K562 (cell line): ENCODE measurements around the gene PTPN1. TPM values are rescaled to one million over a fixed set of nuclear protein-coding genes. Genes with fewer than 3 reads are reported as not detected.

Experiments
- ATAC-seq: fragments of 200-7000 bp; cut with Tn5 transposase; 3 replicates; pipeline ENCODE4 v1.9.1; 2020; ENCODE audit warnings: moderate library complexity
- BruUV-seq: library from RNA; stranded (reverse); fragments of 400-500 nt; replicated peaks from 2 replicates; lab custom pipeline; 2021; lab: Mats Ljungman, UMichigan
- CTCF ChIA-PET: fragments of 300-600 bp; formaldehyde crosslinking; extraction: SDS; loops from one replicate; lab custom pipeline; 2021; ENCODE audit warnings: low intra/inter-chr PET ratio; lab: Yijun Ruan, JAX
- POLR2A ChIA-PET: fragments of 300-600, 350-650 bp; sonication (Branson Sonifier 250); formaldehyde crosslinking; extraction: SDS; loops from one replicate; lab custom pipeline; 2021; ENCODE audit warnings: antibody characterized with exemption, inconsistent platforms; lab: Yijun Ruan, JAX
- DNase-seq, 4 experiments: peaks; one replicate each; pipeline versions ENCODE4 v3.0.0 to v3.0.0-alpha.2; 2011 to 2018; ENCODE audit warnings: low spot score in 3 of 4, mixed read lengths in 3 of 4; ENCODE audit errors: extremely low read depth in 1 of 4
- FAIRE-seq: peaks from 2 replicates; lab custom pipeline; 2011; peaks lifted over from hg19 to GRCh38; lab: Jason Lieb, UNC
- H2AFZ ChIP-seq: 2 replicates; pipeline ENCODE4 v1.6.0; 2011; ENCODE audit warnings: low read depth, low read length, control low read depth, inconsistent platforms
- H3K27ac ChIP-seq: fragments of 200-600 bp; 3 replicates; pipeline ENCODE4 v1.8.0; 2011; ENCODE audit warnings: low read depth, mild to moderate bottlenecking, control low read depth, inconsistent platforms, low read length, moderate library complexity, mixed read lengths; ENCODE audit errors: extremely low read depth
- H3K27me3 ChIP-seq, 2 experiments: fragments of 300-600 bp in 1 of 2; 2 replicates in 1 of 2; 3 replicates in 1 of 2; pipeline versions ENCODE4 v1.6.0 to v1.8.0; 2011; ENCODE audit warnings: inconsistent platforms in 2 of 2, low read length in 2 of 2, mild to moderate bottlenecking in 1 of 2, mixed read lengths in 1 of 2, moderate library complexity in 1 of 2; ENCODE audit not compliant: control insufficient read depth in 2 of 2, insufficient read depth in 2 of 2
- H3K36me3 ChIP-seq: fragments of 300-600 bp; 3 replicates; pipeline ENCODE4 v1.8.0; 2011; ENCODE audit warnings: mild to moderate bottlenecking, low read length, inconsistent platforms; ENCODE audit not compliant: control insufficient read depth, insufficient read depth
- H3K4me1 ChIP-seq, 2 experiments: fragments of 200-600 bp in 1 of 2; replicated peaks in 1 of 2; 2 replicates in 1 of 2; 3 replicates in 1 of 2; pipeline versions ENCODE4 v1.5.1 to v1.8.0; 2011; ENCODE audit warnings: inconsistent platforms in 2 of 2, low read length in 2 of 2, mild to moderate bottlenecking in 1 of 2, mixed read lengths in 1 of 2, moderate library complexity in 1 of 2; ENCODE audit not compliant: control insufficient read depth in 2 of 2, insufficient read depth in 2 of 2
- H3K4me2 ChIP-seq: 2 replicates; pipeline ENCODE4 v1.6.1; 2011; ENCODE audit warnings: low read length, control low read depth, inconsistent platforms, mixed read lengths; ENCODE audit not compliant: insufficient read depth
- H3K4me3 ChIP-seq: fragments of 200-600 bp; sonication (generic), shearing (Covaris generic); 2 replicates; pipeline ENCODE4 v1.5.1; 2016; ENCODE audit warnings: control low read depth, inconsistent platforms
- H3K79me2 ChIP-seq: fragments of 200-600 bp; 3 replicates; pipeline ENCODE4 v1.8.0; 2011; ENCODE audit warnings: low read length, inconsistent platforms; ENCODE audit not compliant: control insufficient read depth, insufficient read depth
- H3K9ac ChIP-seq, 2 experiments: 2 replicates each; pipeline versions ENCODE4 v1.6.0 to v1.6.1; 2011; ENCODE audit warnings: low read depth in 2 of 2, low read length in 2 of 2, control low read depth in 1 of 2, inconsistent platforms in 1 of 2, mild to moderate bottlenecking in 1 of 2, mixed read lengths in 1 of 2; ENCODE audit not compliant: insufficient read depth in 1 of 2
- H3K9me1 ChIP-seq: one replicate; pipeline ENCODE4 v1.6.0; 2011; ENCODE audit warnings: inconsistent platforms, mild to moderate bottlenecking, low read length, moderate library complexity; ENCODE audit not compliant: control insufficient read depth, insufficient read depth
- H3K9me3 ChIP-seq: replicated peaks from 2 replicates; pipeline ENCODE4 v1.5.1; 2011; ENCODE audit warnings: low read depth, low read length, inconsistent platforms; ENCODE audit not compliant: control insufficient read depth, insufficient read depth
- H4K20me1 ChIP-seq: replicated peaks from 2 replicates; pipeline ENCODE4 v1.6.1; 2011; ENCODE audit warnings: low read length, inconsistent platforms, mixed read lengths; ENCODE audit not compliant: control insufficient read depth, insufficient read depth
- CBX1 ChIP-seq: sonication (generic); IDR thresholded peaks from 2 replicates; pipeline ENCODE4 v1.6.1; 2016; ENCODE audit warnings: antibody characterized with exemption, low read depth, mild to moderate bottlenecking
- CCNT2 ChIP-seq: IDR thresholded peaks from 2 replicates; pipeline ENCODE4 v1.6.1; 2011; ENCODE audit warnings: borderline replicate concordance, low read depth, mild to moderate bottlenecking, moderate library complexity, mixed read lengths, low read length; ENCODE audit not compliant: insufficient read length; ENCODE audit errors: extremely low read depth
- CREM ChIP-seq: IDR thresholded peaks from 2 replicates; pipeline ENCODE4 v1.6.1; 2014; ENCODE audit warnings: antibody characterized with exemption, low read depth
- ETV5 ChIP-seq: sonication (generic); formaldehyde crosslinking; IDR thresholded peaks from 2 replicates; pipeline ENCODE4 v1.4.0; 2020; ENCODE audit warnings: low read depth, mild to moderate bottlenecking, missing genetic modification reagents
- EWSR1 ChIP-seq: fragments of 450-650 bp; IDR thresholded peaks from 2 replicates; pipeline ENCODE4 v1.6.1; 2018; ENCODE audit warnings: borderline replicate concordance, mild to moderate bottlenecking, low read depth, moderate library complexity; ENCODE audit not compliant: partially characterized antibody
- FOXJ2 ChIP-seq: fragments of 200-800 bp; sonication (Bioruptor generic); IDR thresholded peaks from 2 replicates; pipeline ENCODE4 v1.6.1; 2016; ENCODE audit warnings: missing genetic modification characterization, missing compliant biosample characterization
- GABPB2 ChIP-seq: fragments of 250-450 bp; sonication (Bioruptor Pico); conservative IDR thresholded peaks from 2 replicates; pipeline ENCODE4 v1.5.1; 2021; ENCODE audit warnings: mild to moderate bottlenecking
- HMG20A ChIP-seq: fragments of 450-650 bp; formaldehyde crosslinking; conservative IDR thresholded peaks from 2 replicates; pipeline ENCODE4 v1.4.0; 2020; ENCODE audit warnings: mild to moderate bottlenecking, mixed read lengths
- MEF2A ChIP-seq: IDR thresholded peaks from 2 replicates; pipeline ENCODE4 v1.6.1; 2011; ENCODE audit warnings: low read depth, mild to moderate bottlenecking, low read length, moderate library complexity; ENCODE audit not compliant: control insufficient read depth
- NCOA2 ChIP-seq, 2 experiments: fragments of 450-650 bp; IDR thresholded peaks; 2 replicates each; pipeline ENCODE4 v1.6.1; 2018; ENCODE audit warnings: mild to moderate bottlenecking in 2 of 2, moderate library complexity in 1 of 2; ENCODE audit not compliant: partially characterized antibody in 2 of 2
- POLR2A ChIP-seq: fragments of 450-650 bp; conservative IDR thresholded peaks from 2 replicates; pipeline ENCODE4 v1.6.1; 2016
- POLR2AphosphoS2 ChIP-seq: IDR thresholded peaks from 2 replicates; pipeline ENCODE4 v1.6.1; 2012; ENCODE audit warnings: low read length, improper control_type of control experiment
- RBM22 ChIP-seq: fragments of 200-400 bp; formaldehyde crosslinking; IDR thresholded peaks from 2 replicates; pipeline ENCODE4 v1.6.1; 2018; ENCODE audit warnings: low read length, low read depth; ENCODE audit not compliant: poor library complexity, severe bottlenecking
- SMARCC2 ChIP-seq: fragments of 450-650 bp; IDR thresholded peaks from 2 replicates; pipeline ENCODE4 v1.6.1; 2017; ENCODE audit warnings: antibody characterized with exemption, moderate library complexity, mild to moderate bottlenecking, low read depth
- whole genome bisulfite sequencing: fragments of 100-300 bp; shearing (Covaris generic); methylation state at CpG from one replicate; pipeline ENCODE4 v1.1.6; 2016; ENCODE audit warnings: low coverage, mixed read lengths; ENCODE audit not compliant: insufficient coverage; ENCODE audit errors: missing lambda C conversion rate; 5-methylcytosine and 5-hydroxymethylcytosine counted together
- in situ Hi-C: fragments of 300-500 bp; cut with MboI; formaldehyde crosslinking; loops from 4 replicates; pipeline ENCODE4 v1.15.0; 2018; ENCODE audit warnings: inconsistent platforms, mixed read lengths
- intact Hi-C: fragments of 100-400 bp; cut with micrococcal nuclease; formaldehyde crosslinking; loops from 2 replicates; pipeline ENCODE4 v1.14.2; 2022
- polyA plus RNA-seq, 8 experiments: library from polyadenylated mRNA; depleted of rRNA in 4 of 8; stranded (reverse) in 5 of 8; unstranded in 3 of 8; fragments of >200 nt; fragmentation: Nextera tagmentation in 2 of 8; fragmentation: Illumina TruSeq in 1 of 8; extraction: Ambion mirVana in 2 of 8; extraction: Trizol in 1 of 8; gene quantifications; 2 replicates each; pipeline versions ENCODE4 v1.2.1 to v1.2.3, GENCODE V29; 2011 to 2014; ENCODE audit warnings: inconsistent platforms in 1 of 8, missing spikeins in 1 of 8
- total RNA-seq, 7 experiments: library from RNA; depleted of rRNA in 6 of 7; stranded (reverse); fragments of >200 nt in 6 of 7; fragmentation: Illumina TruSeq in 2 of 7; extraction: Trizol in 2 of 7; gene quantifications; 2 replicates each; pipeline versions ENCODE4 v1.2.1 to v1.2.3, GENCODE V29; 2011 to 2021; ENCODE audit warnings: low replicate concordance in 1 of 7
- TF ChIP-seq, protein P1 (sequence below): fragments of 250-450 bp; sonication (Bioruptor Pico); IDR thresholded peaks from 2 replicates; pipeline ENCODE4 v1.4.0; 2020
- TF ChIP-seq, protein P2 (sequence below): fragments of 250-450 bp; sonication (Bioruptor Pico); IDR thresholded peaks from 2 replicates; pipeline ENCODE4 v1.8.0; 2021; ENCODE audit warnings: moderate library complexity, mild to moderate bottlenecking, inconsistent platforms

PTPN1 gene
- total and polyA plus RNA-seq, 9 of the 15 experiments (the other 6 are each of a cell fraction or from before 2014, with no cell fraction given) = 11.0 to 85.3 (median 54.0) TPM

DNA sequence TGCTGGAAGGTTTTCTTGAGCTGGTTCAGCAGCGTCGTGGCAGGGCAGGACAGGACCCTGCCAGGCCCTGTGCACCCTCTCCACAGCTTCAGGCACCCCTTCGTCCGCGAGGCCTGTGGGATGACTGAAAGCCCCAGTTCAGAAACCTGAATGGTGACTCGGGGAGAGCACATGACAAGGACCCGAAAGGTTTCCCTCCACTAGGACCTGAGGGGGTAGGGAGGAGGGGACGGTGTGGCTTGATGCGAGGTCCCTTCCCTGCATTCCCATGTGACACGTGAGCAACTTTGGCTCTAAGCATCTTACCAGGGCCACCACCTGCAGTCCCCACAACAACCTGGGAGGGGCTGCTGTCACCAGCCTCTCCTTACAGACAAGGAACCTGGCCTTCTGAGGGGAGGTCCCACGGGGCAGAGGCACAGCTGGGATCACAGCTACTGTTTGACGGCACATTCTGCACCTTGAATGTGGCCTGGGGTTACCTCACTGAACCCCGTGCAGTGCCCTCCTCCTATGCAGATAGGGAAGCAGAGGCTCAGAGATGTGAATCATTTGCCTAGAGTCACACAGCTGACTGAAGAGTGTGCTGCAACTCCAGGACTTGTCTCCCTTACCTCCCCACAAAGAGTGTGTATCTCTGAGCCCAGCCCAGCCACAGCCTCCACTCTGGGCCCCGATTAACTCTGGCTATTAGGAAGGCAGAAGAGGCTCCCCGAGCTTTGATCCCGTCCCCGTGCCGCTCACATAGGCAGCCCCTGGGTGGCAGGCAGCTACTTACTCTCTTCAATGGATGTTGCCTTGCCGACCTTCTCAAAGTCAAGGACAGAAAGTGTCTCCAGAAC, 84.6 kb downstream of the PTPN1 start:
- intact Hi-C loops (loop anchor here (5.0 kb wide), 1 partner anchor 192 kb away; no protein-coding TSS in a partner anchor), in situ Hi-C loops (no loop called here)
- FAIRE-seq (peak; percentile 32), DNase-seq (peak in 2 of 4 experiments; percentile 31), ATAC-seq (peak; percentile 18)
- Histone ChIP-seq H3K9me1 (no peaks in the 10 kb centered on the region), H3K4me2 (no peak overlapping the region), H4K20me1 (no peaks in the 10 kb centered on the region), H3K4me1 (peaks cover 0 to 13% of the 10 kb centered on the region in 2 experiments; a peak in 1 of 5 replicates), H3K27me3 (no peaks in the 10 kb centered on the region), H3K79me2 (no peaks in the 10 kb centered on the region), H3K9ac (peak overlapping the region in 1 of 2 experiments; percentile 42; a peak in 2 of 4 replicates), H3K9me3 (no peaks in the 10 kb centered on the region), H3K27ac (no peak overlapping the region), H3K4me3 (no peak overlapping the region), H3K36me3 (peaks cover 61% of the 10 kb centered on the region), H2AFZ (no peak overlapping the region)
- ChIA-PET CTCF (interaction anchor here (0.6 kb wide), 1 partner anchor 15 kb away, joined by 3 read pairs; no protein-coding TSS in a partner anchor), POLR2A (interaction anchor here (0.6 to 1.7 kb wide), 4 partner anchors 8 to 32 kb away, joined by 3 to 5 read pairs (median 3); no protein-coding TSS in a partner anchor)
- BruUV-seq = no TSS peak
- 73% methylated on average over 18 of the region's 19 CpGs for WGBS
- no peak for TF ChIP-seq CCNT2
- TF ChIP-seq FOXJ2 = no peak
- TF ChIP-seq ETV5 = no peak
- no peak for TF ChIP-seq HMG20A (CRISPR knock-in tag)
- no peak for TF ChIP-seq CREM
- TF ChIP-seq, protein P1, sequence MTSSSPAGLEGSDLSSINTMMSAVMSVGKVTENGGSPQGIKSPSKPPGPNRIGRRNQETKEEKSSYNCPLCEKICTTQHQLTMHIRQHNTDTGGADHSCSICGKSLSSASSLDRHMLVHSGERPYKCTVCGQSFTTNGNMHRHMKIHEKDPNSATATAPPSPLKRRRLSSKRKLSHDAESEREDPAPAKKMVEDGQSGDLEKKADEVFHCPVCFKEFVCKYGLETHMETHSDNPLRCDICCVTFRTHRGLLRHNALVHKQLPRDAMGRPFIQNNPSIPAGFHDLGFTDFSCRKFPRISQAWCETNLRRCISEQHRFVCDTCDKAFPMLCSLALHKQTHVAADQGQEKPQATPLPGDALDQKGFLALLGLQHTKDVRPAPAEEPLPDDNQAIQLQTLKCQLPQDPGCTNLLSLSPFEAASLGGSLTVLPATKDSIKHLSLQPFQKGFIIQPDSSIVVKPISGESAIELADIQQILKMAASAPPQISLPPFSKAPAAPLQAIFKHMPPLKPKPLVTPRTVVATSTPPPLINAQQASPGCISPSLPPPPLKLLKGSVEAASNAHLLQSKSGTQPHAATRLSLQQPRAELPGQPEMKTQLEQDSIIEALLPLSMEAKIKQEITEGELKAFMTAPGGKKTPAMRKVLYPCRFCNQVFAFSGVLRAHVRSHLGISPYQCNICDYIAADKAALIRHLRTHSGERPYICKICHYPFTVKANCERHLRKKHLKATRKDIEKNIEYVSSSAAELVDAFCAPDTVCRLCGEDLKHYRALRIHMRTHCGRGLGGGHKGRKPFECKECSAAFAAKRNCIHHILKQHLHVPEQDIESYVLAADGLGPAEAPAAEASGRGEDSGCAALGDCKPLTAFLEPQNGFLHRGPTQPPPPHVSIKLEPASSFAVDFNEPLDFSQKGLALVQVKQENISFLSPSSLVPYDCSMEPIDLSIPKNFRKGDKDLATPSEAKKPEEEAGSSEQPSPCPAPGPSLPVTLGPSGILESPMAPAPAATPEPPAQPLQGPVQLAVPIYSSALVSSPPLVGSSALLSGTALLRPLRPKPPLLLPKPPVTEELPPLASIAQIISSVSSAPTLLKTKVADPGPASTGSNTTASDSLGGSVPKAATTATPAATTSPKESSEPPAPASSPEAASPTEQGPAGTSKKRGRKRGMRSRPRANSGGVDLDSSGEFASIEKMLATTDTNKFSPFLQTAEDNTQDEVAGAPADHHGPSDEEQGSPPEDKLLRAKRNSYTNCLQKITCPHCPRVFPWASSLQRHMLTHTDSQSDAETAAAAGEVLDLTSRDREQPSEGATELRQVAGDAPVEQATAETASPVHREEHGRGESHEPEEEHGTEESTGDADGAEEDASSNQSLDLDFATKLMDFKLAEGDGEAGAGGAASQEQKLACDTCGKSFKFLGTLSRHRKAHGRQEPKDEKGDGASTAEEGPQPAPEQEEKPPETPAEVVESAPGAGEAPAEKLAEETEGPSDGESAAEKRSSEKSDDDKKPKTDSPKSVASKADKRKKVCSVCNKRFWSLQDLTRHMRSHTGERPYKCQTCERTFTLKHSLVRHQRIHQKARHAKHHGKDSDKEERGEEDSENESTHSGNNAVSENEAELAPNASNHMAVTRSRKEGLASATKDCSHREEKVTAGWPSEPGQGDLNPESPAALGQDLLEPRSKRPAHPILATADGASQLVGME (CRISPR knock-in tag) = no peak
- TF ChIP-seq, protein P2, sequence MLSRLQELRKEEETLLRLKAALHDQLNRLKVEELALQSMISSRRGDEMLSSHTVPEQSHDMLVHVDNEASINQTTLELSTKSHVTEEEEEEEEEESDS = no peak
- TF ChIP-seq CBX1 = 0 out of 2 replicates have a peak, but pooled peaks have one; percentile 14
- TF ChIP-seq POLR2AphosphoS2 = peak; percentile 74; the same call in 1 of the 2 replicates
- TF ChIP-seq GABPB2 (CRISPR knock-in tag) = no peak
- TF ChIP-seq EWSR1 = peak; percentile 9
- no peak for TF ChIP-seq SMARCC2
- peak; percentile 14 for TF ChIP-seq RBM22
- no peak for TF ChIP-seq NCOA2 (IDR thresholded peaks at IDR 0.05; ENCODE audit: partially characterized antibody in 2 of 2)
- no peak for TF ChIP-seq MEF2A
- TF ChIP-seq POLR2A = peak; percentile 19; the same call in 1 of the 2 replicates
